GM10248 (cell line): ENCODE measurements around the gene USP24.
"Not testable (repeated sequence)": the region's sequence is repeated elsewhere in the genome, so short reads cannot be mapped to it uniquely, and the experiment has no call there.

Experiments used
- CTCF ChIA-PET: fragments of 300-600 bp; sonication (Branson Sonifier 250); formaldehyde crosslinking; extraction: SDS; loops from one replicate; lab custom pipeline; 2021; ENCODE audit warnings: antibody characterized with exemption; lab: Yijun Ruan, JAX
- POLR2A ChIA-PET: fragments of 350-650 bp; sonication (Branson Sonifier 250); formaldehyde crosslinking; extraction: SDS; loops from one replicate; lab custom pipeline; 2020; ENCODE audit warnings: antibody characterized with exemption; lab: Yijun Ruan, JAX
- DNase-seq: peaks from one replicate; pipeline ENCODE4 v3.0.0; 2012; ENCODE audit errors: extremely low spot score
- CTCF ChIP-seq: IDR thresholded peaks from 2 replicates; pipeline ENCODE4 v1.5.1; 2012; ENCODE audit warnings: mild to moderate bottlenecking, low read depth; ENCODE audit errors: extremely low read depth, missing control alignments, control extremely low read depth

USP24 gene

GRCh38 chr1:55118651-55119329 lies 96.4 kb downstream of the USP24 start:
- CTCF ChIA-PET, result interaction anchor here (0.8 to 1.1 kb wide), 3 partner anchors 11 to 165 kb away, joined by 3 read pairs; no protein-coding TSS in a partner anchor

DNA sequence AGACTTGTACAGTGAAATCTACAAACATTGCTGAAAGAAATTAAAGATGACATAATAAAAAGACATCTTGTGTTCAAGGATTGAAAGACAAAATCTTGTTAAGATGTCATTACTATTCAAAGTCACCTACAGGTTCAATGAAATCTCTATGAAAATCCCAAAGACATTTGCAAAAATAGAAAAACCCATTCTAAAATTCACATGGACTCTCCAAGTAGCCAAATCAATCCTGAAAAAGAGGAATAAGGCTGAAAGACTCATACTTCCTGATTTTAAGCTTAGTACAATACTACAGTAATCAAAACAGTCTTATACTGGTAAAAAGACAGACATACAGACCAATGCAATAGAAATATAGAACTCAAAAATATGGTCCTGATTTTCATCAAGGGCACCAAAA lies 97.2 kb downstream of the USP24 start:
- ChIA-PET CTCF (interaction anchor here (0.8 kb wide), 1 partner anchor 22 kb away, joined by 3 read pairs; no protein-coding TSS in a partner anchor), POLR2A (no interaction called here)
- DNase-seq, result no peak
- TF ChIP-seq CTCF, result no peak

More at GRCh38 chr1:55118651-55119329, 96.4 kb downstream of the USP24 start:
- DNase-seq, result no peak
- POLR2A ChIA-PET, result no interaction called here
- TF ChIP-seq CTCF, result no peak

- CTCF ChIA-PET, POLR2A ChIA-PET, DNase-seq: not testable (repeated sequence)
Observed at GRCh38 chr1:55109005-55109404, 106.2 kb downstream of the USP24 start.

DNA sequence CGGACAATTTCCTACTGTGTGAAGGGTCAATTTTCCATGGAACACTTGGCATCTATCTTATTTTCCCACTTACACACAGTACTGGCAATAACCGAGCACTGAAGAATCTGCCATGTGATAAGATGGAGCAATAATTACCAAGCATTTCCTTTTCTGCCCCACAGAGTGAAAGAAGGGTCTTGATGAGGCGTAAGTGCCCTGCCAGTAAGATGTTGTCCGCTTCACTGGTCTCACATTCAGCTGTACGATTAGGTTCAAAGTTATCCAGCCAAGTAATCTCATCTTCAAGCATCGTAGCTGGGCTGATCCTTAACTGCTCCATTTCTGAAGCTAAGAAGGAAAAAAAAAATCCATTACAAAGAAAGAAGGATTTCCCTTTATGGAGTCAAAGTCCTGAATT lies 108.1 kb downstream of the USP24 start:
- POLR2A ChIA-PET, result no interaction called here
- no peak for DNase-seq
- TF ChIP-seq CTCF, result no peak
- CTCF ChIA-PET, result interaction anchor here (0.9 to 1.5 kb wide), 4 partner anchors 11 to 32 kb away, joined by 3 to 5 read pairs (median 3); no protein-coding TSS in a partner anchor

- no peak for TF ChIP-seq CTCF
- CTCF ChIA-PET, result interaction anchor here (1.0 to 1.8 kb wide), 3 partner anchors 19 to 50 kb away, joined by 3 to 4 read pairs (median 4); no protein-coding TSS in a partner anchor
- POLR2A ChIA-PET, result no interaction called here
- DNase-seq, result no peak
Observed at GRCh38 chr1:55103891-55104290, 111.3 kb downstream of the USP24 start.

- TF ChIP-seq CTCF, result no peak
- POLR2A ChIA-PET, result no interaction called here
- CTCF ChIA-PET, result interaction anchor here (1.1 kb wide), 1 partner anchor 8 kb away, joined by 4 read pairs; no protein-coding TSS in a partner anchor
- no peak for DNase-seq
Observed at GRCh38 chr1:55095095-55095494, 120.1 kb downstream of the USP24 start.

DNA sequence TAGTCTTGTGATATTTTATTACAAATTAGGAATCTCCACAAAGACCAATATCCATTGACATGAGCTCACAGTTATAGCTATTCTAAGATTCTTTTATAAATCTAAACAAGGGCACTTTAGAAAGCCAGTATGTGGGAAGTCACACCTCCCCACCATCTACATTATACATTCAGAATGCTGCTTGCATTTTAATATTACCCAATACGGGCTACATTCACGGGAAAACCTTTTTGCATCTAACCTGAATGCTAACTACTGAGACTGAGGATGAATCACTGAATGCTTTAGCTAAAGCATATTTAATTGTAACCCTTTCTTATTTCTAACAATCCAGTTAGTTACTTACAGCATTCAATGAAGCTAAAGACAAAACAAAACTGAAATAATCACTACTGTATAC lies 122.7 kb downstream of the USP24 start:
- ChIA-PET POLR2A (no interaction called here), CTCF (interaction anchor here (1.0 to 1.7 kb wide), 4 partner anchors 8 to 51 kb away, joined by 3 to 5 read pairs (median 4); no protein-coding TSS in a partner anchor)
- TF ChIP-seq CTCF, result no peak
- no peak for DNase-seq
